Stomach (tissue), 9 donors: ENCODE measurements around the gene ATAD2B. TPM values are rescaled to one million over a fixed set of nuclear protein-coding genes. Genes with fewer than 3 reads are reported as not detected.

Experiments
- DNase-seq, 2 donors: peaks; one replicate each; pipeline versions ENCODE4 v3.0.0 to v3.0.0-alpha.2; 2013 to 2019
- H3K27ac ChIP-seq, 5 donors: fragments of 200-600 bp in 4 of 5; sonication (generic) in 4 of 5; one replicate each; pipeline ENCODE4 v1.5.1; 2013 to 2019; ENCODE audit warnings: mild to moderate bottlenecking in 1 of 5, moderate library complexity in 1 of 5
- H3K27me3 ChIP-seq, 3 donors: fragments of 200-600 bp; sonication (generic); one replicate each; pipeline ENCODE4 v1.5.1; 2017 to 2019; ENCODE audit warnings: mixed run types in 1 of 3
- H3K36me3 ChIP-seq, 4 donors: fragments of 200-600 bp; sonication (generic); 1 replicate in 3 of 4; 2 replicates in 1 of 4; pipeline ENCODE4 v1.5.1; 2016 to 2019
- H3K4me1 ChIP-seq, 4 donors: fragments of 200-600 bp; sonication (generic); one replicate each; pipeline ENCODE4 v1.5.1; 2016 to 2019
- H3K4me3 ChIP-seq, 4 donors: fragments of 200-600 bp; sonication (generic) in 3 of 4; one replicate each; pipeline ENCODE4 v1.5.1; 2016 to 2019; ENCODE audit warnings: mild to moderate bottlenecking in 1 of 4
- H3K9me3 ChIP-seq, 4 donors: fragments of 200-600 bp; sonication (generic); one replicate each; pipeline ENCODE4 v1.5.1; 2016 to 2019
- CTCF ChIP-seq, 7 experiments: fragments of 450-650 bp in 4 of 7; fragments of 200-600 bp in 3 of 7; sonication (generic) in 3 of 7; IDR thresholded peaks; one replicate each; pipeline ENCODE4 v1.5.1; 2016 to 2019; ENCODE audit warnings: antibody characterized with exemption in 7 of 7, control low read depth in 2 of 7, mild to moderate bottlenecking in 1 of 7
- EP300 ChIP-seq: sonication (generic); formaldehyde crosslinking; IDR thresholded peaks from one replicate; pipeline ENCODE4 v1.6.1; 2017; ENCODE audit warnings: antibody characterized with exemption
- POLR2A ChIP-seq, 4 donors: fragments of 450-650 bp; IDR thresholded peaks; one replicate each; pipeline ENCODE4 v1.6.1; 2016; ENCODE audit warnings: antibody characterized with exemption in 4 of 4, control low read depth in 2 of 4, mild to moderate bottlenecking in 1 of 4, moderate library complexity in 1 of 4
- POLR2AphosphoS5 ChIP-seq, 3 donors: sonication (generic); formaldehyde crosslinking; IDR thresholded peaks; one replicate each; pipeline ENCODE4 v1.6.1; 2016; ENCODE audit warnings: antibody characterized with exemption in 3 of 3
- WGBS, 5 donors: extraction: QIAGEN DNeasy Blood & Tissue Kit in 3 of 5; methylation state at CpG; one replicate each; pipeline versions ENCODE4 v1.1.5 to v1.1.7; 2013 to 2018; 5-methylcytosine and 5-hydroxymethylcytosine counted together
- intact Hi-C: fragments of 100-400 bp; cut with DNase I; formaldehyde crosslinking; loops from one replicate; pipeline ENCODE4 v1.15.1; 2023; ENCODE audit warnings: low total_unique reads
- polyA plus RNA-seq, 3 donors: library from polyadenylated mRNA; stranded (reverse); fragments of 200-250 nt; gene quantifications; one replicate each; pipeline ENCODE4 v1.2.3, GENCODE V29; 2013
- total RNA-seq, 5 donors: library from RNA; depleted of rRNA; stranded (reverse); fragments of >200 nt; gene quantifications; one replicate each; pipeline versions ENCODE4 v1.1.0 to v1.2.3, GENCODE V29; 2014 to 2016
- donor health status: healthy with polysubstance abuse.
- donor health status: Bipolar disorder and iron deficiency.
- donor health status: healthy.

Gene ATAD2B
- total and polyA plus RNA-seq, 8 donors = 2.0 to 67.0 (median 17.2) TPM

- Histone ChIP-seq H3K4me3 (no peak overlapping the region), H3K27ac (no peak overlapping the region), H3K27me3 (no peaks in the 10 kb centered on the region), H3K36me3 (peaks cover 0 to 26% (median 2%) of the 10 kb centered on the region in 4 donors), H3K4me1 (peaks cover 0 to 28% (median 10%) of the 10 kb centered on the region in 4 donors), H3K9me3 (no peaks in the 10 kb centered on the region)
- no peak for DNase-seq
- no peak for TF ChIP-seq EP300
- no peak for TF ChIP-seq CTCF (IDR thresholded peaks at IDR 0.05)
- no peak for TF ChIP-seq POLR2A (IDR thresholded peaks at IDR 0.05)
- TF ChIP-seq POLR2AphosphoS5 (IDR thresholded peaks at IDR 0.05) = no peak
- intact Hi-C loops = no loop called here
- 70 to 89% (median 75%) methylated on average over 1 of the region's 1 CpG for WGBS, 5 donors
These were observed 125.5 kb downstream of the ATAD2B start for GRCh38 chr2:23801396-23801795.

GRCh38 chr2:23794234-23794633, 132.7 kb downstream of the ATAD2B start:
- H3K4me1 ChIP-seq = peaks cover 0 to 21% (median 4%) of the 10 kb centered on the region in 4 donors
- intact Hi-C loops = no loop called here
- no peak overlapping the region for H3K27ac ChIP-seq
- H3K27me3 ChIP-seq = no peaks in the 10 kb centered on the region
- no peaks in the 10 kb centered on the region for H3K9me3 ChIP-seq
- peaks cover 0 to 33% (median 5%) of the 10 kb centered on the region in 4 donors for H3K36me3 ChIP-seq
- 95 to 100% (median 98%) methylated on average over 1 of the region's 1 CpG for WGBS, 5 donors
- TF ChIP-seq EP300 (no peak), POLR2AphosphoS5 (IDR thresholded peaks at IDR 0.05) (no peak), POLR2A (IDR thresholded peaks at IDR 0.05) (no peak), CTCF (IDR thresholded peaks at IDR 0.05) (no peak)
- no peak for DNase-seq
- no peak overlapping the region for H3K4me3 ChIP-seq

GRCh38 chr2:23793476-23793875, 133.4 kb downstream of the ATAD2B start:
- H3K27me3 ChIP-seq = no peaks in the 10 kb centered on the region
- H3K27ac ChIP-seq = no peak overlapping the region
- peaks cover 0 to 28% (median 4%) of the 10 kb centered on the region in 4 donors for H3K4me1 ChIP-seq
- intact Hi-C loops = no loop called here
- no peaks in the 10 kb centered on the region for H3K9me3 ChIP-seq
- H3K4me3 ChIP-seq = no peak overlapping the region
- no peak for TF ChIP-seq POLR2A (IDR thresholded peaks at IDR 0.05)
- no peak for DNase-seq
- H3K36me3 ChIP-seq = peaks cover 0 to 33% (median 6%) of the 10 kb centered on the region in 4 donors
- 77 to 96% (median 87%) methylated on average over 2 of the region's 2 CpGs for WGBS, 5 donors

GRCh38 chr2:23791030-23791429, 135.9 kb downstream of the ATAD2B start:
- H3K9me3 ChIP-seq = no peaks in the 10 kb centered on the region
- DNase-seq = no peak
- H3K36me3 ChIP-seq = peaks cover 0 to 23% (median 19%) of the 10 kb centered on the region in 4 donors
- no peak overlapping the region for H3K27ac ChIP-seq
- no peaks in the 10 kb centered on the region for H3K27me3 ChIP-seq
- H3K4me1 ChIP-seq = peaks cover 0 to 33% (median 4%) of the 10 kb centered on the region in 4 donors
- no peak for TF ChIP-seq POLR2A (IDR thresholded peaks at IDR 0.05)
- TF ChIP-seq EP300 = no peak
- no peak for TF ChIP-seq CTCF (IDR thresholded peaks at IDR 0.05)
- TF ChIP-seq POLR2AphosphoS5 (IDR thresholded peaks at IDR 0.05) = no peak
- intact Hi-C loops = no loop called here
- H3K4me3 ChIP-seq = no peak overlapping the region

- Histone ChIP-seq H3K9me3 (no peaks in the 10 kb centered on the region), H3K36me3 (peaks cover 0 to 35% (median 30%) of the 10 kb centered on the region in 4 donors), H3K27ac (no peak overlapping the region), H3K4me3 (no peak overlapping the region), H3K27me3 (no peaks in the 10 kb centered on the region), H3K4me1 (peaks cover 0 to 33% (median 4%) of the 10 kb centered on the region in 4 donors)
- 82 to 91% (median 87%) methylated on average over 1 of the region's 1 CpG for WGBS, 5 donors
- TF ChIP-seq CTCF (IDR thresholded peaks at IDR 0.05) (no peak), EP300 (no peak), POLR2AphosphoS5 (IDR thresholded peaks at IDR 0.05) (no peak), POLR2A (IDR thresholded peaks at IDR 0.05) (no peak)
- DNase-seq = no peak
- intact Hi-C loops = no loop called here
These were observed 137.9 kb downstream of the ATAD2B start for GRCh38 chr2:23789012-23789411.
